HEK293 (cell line): ENCODE measurements around the gene ZNF543.
A peak's percentile ranks its signal among the peaks of the same experiment; 100 is the strongest.

Source experiments
- CTCF ChIA-PET: fragments of 350-600 bp; formaldehyde crosslinking; extraction: SDS; loops from one replicate; lab custom pipeline; 2021; ENCODE audit warnings: antibody characterized with exemption; lab: Yijun Ruan, JAX
- POLR2A ChIA-PET: fragments of 300-600 bp; formaldehyde crosslinking; extraction: SDS; loops from one replicate; lab custom pipeline; 2020; ENCODE audit warnings: antibody characterized with exemption, inconsistent platforms; lab: Yijun Ruan, JAX
- H3K27ac ChIP-seq: fragments of 200-500 bp; sonication (Bioruptor generic); 2 replicates; pipeline ENCODE4 v1.5.1; 2014; ENCODE audit warnings: low read depth, low read length, control low read depth, inconsistent platforms; ENCODE audit errors: extremely low read depth
- H3K36me3 ChIP-seq, 2 experiments: fragments of 200-500 bp in 1 of 2; sonication (Bioruptor generic) in 1 of 2; 1 replicate in 1 of 2; 2 replicates in 1 of 2; pipeline ENCODE4 v1.5.1; 2014 to 2017; ENCODE audit warnings: inconsistent platforms in 2 of 2, low read length in 2 of 2; ENCODE audit not compliant: control insufficient read depth in 2 of 2, insufficient read depth in 1 of 2
- H3K4me1 ChIP-seq: fragments of 200-500 bp; sonication (Bioruptor generic); 2 replicates; pipeline ENCODE4 v1.5.1; 2014; ENCODE audit warnings: mild to moderate bottlenecking, low read length, inconsistent platforms; ENCODE audit not compliant: control insufficient read depth, insufficient read depth
- H3K4me3 ChIP-seq: 2 replicates; pipeline ENCODE4 v1.5.1; 2011; ENCODE audit warnings: low read depth, mild to moderate bottlenecking, control low read depth, low read length, moderate library complexity
- H3K9me3 ChIP-seq: fragments of 200-500 bp; sonication (Bioruptor generic); 2 replicates; pipeline ENCODE4 v1.5.1; 2014; ENCODE audit warnings: low read depth, low read length, inconsistent platforms; ENCODE audit not compliant: control insufficient read depth, insufficient read depth
- FEZF1 ChIP-seq: fragments of 450-650 bp; formaldehyde crosslinking; IDR thresholded peaks from 2 replicates; pipeline ENCODE4 v1.5.1; 2016; ENCODE audit warnings: missing biosample characterization, missing genetic modification characterization
- OSR2 ChIP-seq: fragments of 450-650 bp; formaldehyde crosslinking; IDR thresholded peaks from 2 replicates; pipeline ENCODE4 v1.5.1; 2016; ENCODE audit warnings: missing biosample characterization, missing genetic modification characterization
- SETDB1 ChIP-seq: IDR thresholded peaks from one replicate; pipeline ENCODE4 v1.6.1; 2017; ENCODE audit warnings: mild to moderate bottlenecking, low read length, moderate library complexity, mixed read lengths; ENCODE audit not compliant: insufficient read length
- SP2 ChIP-seq: fragments of 450-650 bp; formaldehyde crosslinking; IDR thresholded peaks from 2 replicates; pipeline ENCODE4 v1.5.1; 2016; ENCODE audit warnings: missing biosample characterization, missing genetic modification characterization
- ZBTB1 ChIP-seq: fragments of 450-650 bp; formaldehyde crosslinking; IDR thresholded peaks from 2 replicates; pipeline ENCODE4 v1.5.1; 2016; ENCODE audit warnings: missing biosample characterization, missing genetic modification characterization
- ZBTB10 ChIP-seq: fragments of 450-650 bp; formaldehyde crosslinking; IDR thresholded peaks from 2 replicates; pipeline ENCODE4 v1.5.1; 2016; ENCODE audit warnings: missing biosample characterization, missing genetic modification characterization
- ZNF2 ChIP-seq: fragments of 450-650 bp; formaldehyde crosslinking; IDR thresholded peaks from 2 replicates; pipeline ENCODE4 v1.5.1; 2016; ENCODE audit warnings: missing biosample characterization, missing genetic modification characterization
- ZNF23 ChIP-seq: fragments of 450-650 bp; formaldehyde crosslinking; IDR thresholded peaks from 2 replicates; pipeline ENCODE4 v1.5.1; 2016; ENCODE audit warnings: missing biosample characterization, missing genetic modification characterization, borderline replicate concordance
- ZNF248 ChIP-seq: fragments of 450-650 bp; formaldehyde crosslinking; IDR thresholded peaks from 2 replicates; pipeline ENCODE4 v1.5.1; 2017; ENCODE audit warnings: missing biosample characterization, missing genetic modification characterization
- ZNF266 ChIP-seq: fragments of 450-650 bp; formaldehyde crosslinking; IDR thresholded peaks from 2 replicates; pipeline ENCODE4 v1.5.1; 2016; ENCODE audit warnings: missing biosample characterization, missing genetic modification characterization, low read depth
- ZNF350 ChIP-seq: fragments of 450-650 bp; formaldehyde crosslinking; IDR thresholded peaks from 2 replicates; pipeline ENCODE4 v1.5.0; 2017; ENCODE audit warnings: missing biosample characterization, mild to moderate bottlenecking, missing genetic modification characterization
- ZNF404 ChIP-seq: fragments of 450-650 bp; formaldehyde crosslinking; IDR thresholded peaks from 2 replicates; pipeline ENCODE4 v1.5.1; 2017; ENCODE audit warnings: missing biosample characterization, missing genetic modification characterization
- ZNF623 ChIP-seq: fragments of 450-650 bp; formaldehyde crosslinking; IDR thresholded peaks from 2 replicates; pipeline ENCODE4 v1.5.1; 2016; ENCODE audit warnings: missing biosample characterization, missing genetic modification characterization
- ZNF704 ChIP-seq: fragments of 450-650 bp; formaldehyde crosslinking; IDR thresholded peaks from 2 replicates; pipeline ENCODE4 v1.5.1; 2016; ENCODE audit warnings: missing biosample characterization, missing genetic modification characterization
- ZNF747 ChIP-seq: fragments of 450-650 bp; formaldehyde crosslinking; IDR thresholded peaks from 2 replicates; pipeline ENCODE4 v1.5.1; 2016; ENCODE audit warnings: missing biosample characterization, missing genetic modification characterization
- ZNF791 ChIP-seq: fragments of 450-650 bp; formaldehyde crosslinking; IDR thresholded peaks from 2 replicates; pipeline ENCODE4 v1.5.1; 2016; ENCODE audit warnings: missing biosample characterization, missing genetic modification characterization
- TF ChIP-seq, protein P1 (sequence below): fragments of 450-650 bp; formaldehyde crosslinking; IDR thresholded peaks from 2 replicates; pipeline ENCODE4 v1.5.1; 2016; ENCODE audit warnings: missing biosample characterization, missing genetic modification characterization, low read depth

Gene ZNF543

DNA sequence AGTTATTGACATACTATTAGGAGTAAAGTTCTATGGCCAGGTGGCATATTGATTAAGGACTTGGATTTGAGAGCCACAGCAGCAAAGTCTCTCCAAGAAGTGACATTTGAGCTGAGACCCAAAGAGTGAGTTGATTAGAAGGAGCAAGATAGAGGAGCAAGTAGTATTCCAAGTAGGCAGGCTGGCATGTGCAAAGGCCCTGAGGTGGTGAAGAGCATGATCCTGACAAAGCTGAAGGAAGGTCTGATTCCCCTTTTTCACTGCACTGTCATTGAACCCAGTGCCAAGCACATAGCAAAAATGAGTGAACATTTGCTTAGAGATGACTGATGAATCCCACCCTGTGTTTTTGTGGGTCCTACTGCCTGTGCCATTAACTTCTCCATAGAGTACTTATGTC, 4.7 kb downstream of the ZNF543 start:
- peaks cover 62 to 76% of the 10 kb centered on the region in 2 experiments for H3K36me3 ChIP-seq
- CTCF ChIA-PET, result no interaction called here
- H3K4me1 ChIP-seq, result no peaks in the 10 kb centered on the region; the same call in 1 of the 2 replicates
- no peak overlapping the region for H3K27ac ChIP-seq
- H3K9me3 ChIP-seq, result no peaks in the 10 kb centered on the region
- POLR2A ChIA-PET, result interaction anchor here (0.9 kb wide), 1 partner anchor 26 kb away, joined by 3 read pairs; the partner anchor contains the start of gene ZNF304
- TF ChIP-seq ZNF623 (peak; percentile 89), ZNF23 (tag by site-specific recombination) (no peak)
- no peak overlapping the region for H3K4me3 ChIP-seq

DNA sequence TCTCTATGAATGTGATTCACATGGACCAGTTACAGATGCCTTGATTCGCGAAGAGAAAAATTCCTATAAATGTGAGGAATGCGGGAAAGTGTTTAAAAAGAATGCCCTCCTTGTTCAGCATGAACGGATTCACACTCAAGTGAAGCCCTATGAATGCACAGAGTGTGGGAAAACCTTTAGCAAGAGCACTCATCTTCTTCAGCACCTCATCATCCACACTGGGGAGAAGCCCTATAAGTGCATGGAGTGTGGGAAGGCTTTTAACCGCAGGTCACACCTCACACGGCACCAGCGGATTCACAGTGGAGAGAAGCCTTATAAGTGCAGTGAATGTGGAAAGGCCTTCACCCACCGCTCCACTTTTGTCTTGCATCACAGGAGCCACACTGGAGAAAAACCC, 7.7 kb downstream of the ZNF543 start:
- Histone ChIP-seq H3K27ac (no peak overlapping the region), H3K9me3 (no peaks in the 10 kb centered on the region), H3K36me3 (peaks cover 70 to 83% of the 10 kb centered on the region in 2 experiments), H3K4me1 (no peaks in the 10 kb centered on the region), H3K4me3 (no peak overlapping the region)
- TF ChIP-seq OSR2 (tag by site-specific recombination) (no peak), SETDB1 (peak; percentile 64)
- POLR2A ChIA-PET, result no interaction called here
- CTCF ChIA-PET, result no interaction called here

- no peak overlapping the region for H3K4me3 ChIP-seq
- no peak for TF ChIP-seq SP2 (tag by site-specific recombination)
- no peak for TF ChIP-seq ZNF704
- no peak for TF ChIP-seq ZNF791 (tag by site-specific recombination)
- TF ChIP-seq ZNF747 (tag by site-specific recombination), result no peak
- TF ChIP-seq ZNF2 (tag by site-specific recombination), result no peak
- TF ChIP-seq ZNF266, result no peak
- TF ChIP-seq ZNF350 (tag by site-specific recombination), result no peak
- TF ChIP-seq, protein P1, sequence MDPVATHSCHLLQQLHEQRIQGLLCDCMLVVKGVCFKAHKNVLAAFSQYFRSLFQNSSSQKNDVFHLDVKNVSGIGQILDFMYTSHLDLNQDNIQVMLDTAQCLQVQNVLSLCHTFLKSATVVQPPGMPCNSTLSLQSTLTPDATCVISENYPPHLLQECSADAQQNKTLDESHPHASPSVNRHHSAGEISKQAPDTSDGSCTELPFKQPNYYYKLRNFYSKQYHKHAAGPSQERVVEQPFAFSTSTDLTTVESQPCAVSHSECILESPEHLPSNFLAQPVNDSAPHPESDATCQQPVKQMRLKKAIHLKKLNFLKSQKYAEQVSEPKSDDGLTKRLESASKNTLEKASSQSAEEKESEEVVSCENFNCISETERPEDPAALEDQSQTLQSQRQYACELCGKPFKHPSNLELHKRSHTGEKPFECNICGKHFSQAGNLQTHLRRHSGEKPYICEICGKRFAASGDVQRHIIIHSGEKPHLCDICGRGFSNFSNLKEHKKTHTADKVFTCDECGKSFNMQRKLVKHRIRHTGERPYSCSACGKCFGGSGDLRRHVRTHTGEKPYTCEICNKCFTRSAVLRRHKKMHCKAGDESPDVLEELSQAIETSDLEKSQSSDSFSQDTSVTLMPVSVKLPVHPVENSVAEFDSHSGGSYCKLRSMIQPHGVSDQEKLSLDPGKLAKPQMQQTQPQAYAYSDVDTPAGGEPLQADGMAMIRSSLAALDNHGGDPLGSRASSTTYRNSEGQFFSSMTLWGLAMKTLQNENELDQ, result no peak
- no peak for TF ChIP-seq ZBTB1 (tag by site-specific recombination)
- no peak for TF ChIP-seq FEZF1 (tag by site-specific recombination)
- no peak for TF ChIP-seq ZBTB10 (tag by site-specific recombination)
- TF ChIP-seq ZNF248 (tag by site-specific recombination), result no peak
- no peak for TF ChIP-seq ZNF404 (tag by site-specific recombination)
Measured at GRCh38 chr19:57334191-57334590, 13.9 kb downstream of the ZNF543 start.

More at GRCh38 chr19:57334191-57334590, 13.9 kb downstream of the ZNF543 start:
- H3K27ac ChIP-seq, result no peak overlapping the region
- ChIA-PET POLR2A (interaction anchor here (0.5 to 1.7 kb wide), 3 partner anchors 17 to 393 kb away, joined by 3 to 6 read pairs (median 3); partner anchors contain the start of genes ZNF304 and ZNF671), CTCF (interaction anchor here (0.8 kb wide), 1 partner anchor 11 kb away, joined by 4 read pairs; no protein-coding TSS in a partner anchor)
- no peaks in the 10 kb centered on the region for H3K4me1 ChIP-seq
- H3K36me3 ChIP-seq, result peaks cover 11 to 45% of the 10 kb centered on the region in 2 experiments
- H3K9me3 ChIP-seq, result no peaks in the 10 kb centered on the region
